NB4 (cell line): ENCODE measurements around the gene CELA2B.

Experiments
- CTCF ChIP-seq: IDR thresholded peaks from one replicate; pipeline ENCODE4 v1.5.1; 2012; ENCODE audit warnings: low read depth, low read length
- MAX ChIP-seq: IDR thresholded peaks from 2 replicates; pipeline ENCODE4 v1.6.1; 2011; ENCODE audit warnings: low read depth, low read length
- MYC ChIP-seq: IDR thresholded peaks from 2 replicates; pipeline ENCODE4 v1.6.1; 2011; ENCODE audit warnings: low read depth, low read length
- POLR2A ChIP-seq: IDR thresholded peaks from 2 replicates; pipeline ENCODE4 v1.6.1; 2011; ENCODE audit warnings: mild to moderate bottlenecking; ENCODE audit not compliant: insufficient read length; ENCODE audit errors: extremely low read depth

- TF ChIP-seq CTCF (no peak), MAX (no peak), MYC (no peak), POLR2A (no peak)
Observed at GRCh38 chr1:15472587-15472986, 3.3 kb upstream of the CELA2B start.
